ENCODE results near the gene CLIP2.
"Not testable (repeated sequence)": the region's sequence is repeated elsewhere in the genome, so short reads cannot be mapped to it uniquely, and the experiment has no call there.

The CLIP2 gene

DNA sequence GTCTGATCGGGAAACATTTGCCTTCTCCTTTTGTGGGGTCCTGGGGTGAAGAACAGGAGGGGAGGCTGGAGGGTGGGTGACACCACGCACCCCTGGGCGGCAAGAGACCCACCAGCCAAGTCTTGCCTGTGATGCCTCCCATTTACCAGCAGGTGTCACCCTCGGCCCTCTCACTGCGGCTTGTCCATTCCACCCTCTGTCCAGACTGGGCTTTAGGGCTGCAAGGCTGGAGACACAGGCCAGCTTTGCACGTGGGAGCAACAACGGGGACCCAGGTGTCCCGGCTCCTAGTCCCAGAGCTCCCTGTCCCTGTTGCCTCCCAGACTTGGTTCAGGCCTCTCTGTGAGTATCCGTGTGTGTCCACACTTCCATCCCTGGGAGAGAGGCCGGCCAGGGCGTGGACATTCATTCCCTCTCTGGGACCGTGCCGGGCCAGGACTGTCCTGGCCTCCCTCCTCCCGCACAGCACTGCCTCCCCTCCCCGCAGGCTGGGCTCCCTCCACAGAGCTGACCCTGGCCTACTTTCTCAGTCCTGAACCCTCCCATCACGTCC lies 128.3 kb downstream of the CLIP2 start:
- in situ Hi-C loops (cut with HindIII; ENCODE audit: low pct_unique_long_range_greater_than_20kb, low sequenced_read_pairs), result no loop called here
- DNase-seq (ENCODE audit: low read depth in 1 of 2, low spot score in 1 of 2), result peak; percentile 80 to 92
- no peak for TF ChIP-seq JUND (IDR thresholded peaks at IDR 0.05; ENCODE audit: low read depth)

DNA sequence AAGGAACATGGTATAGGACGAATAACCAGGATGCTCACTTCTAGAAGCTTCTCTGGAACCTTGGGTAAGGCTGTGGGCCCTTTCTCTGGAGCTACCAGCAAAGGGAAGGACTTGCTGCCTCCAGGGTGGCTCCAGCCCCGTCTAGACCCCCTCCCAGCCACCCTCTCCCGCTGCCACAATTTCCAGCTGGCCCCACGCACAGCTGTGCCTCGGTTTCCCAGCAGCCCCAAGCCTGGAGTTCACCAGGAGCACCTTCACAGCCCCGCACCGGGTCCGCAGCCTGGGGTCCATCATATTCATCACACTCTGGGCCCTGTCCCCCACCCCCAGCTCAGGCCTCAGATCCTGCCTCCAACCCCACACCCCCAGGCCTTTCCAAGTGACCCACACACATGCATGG lies 128.9 kb downstream of the CLIP2 start:
- no peak for DNase-seq (ENCODE audit: low read depth in 1 of 2, low spot score in 1 of 2)
- in situ Hi-C loops (cut with HindIII; ENCODE audit: low pct_unique_long_range_greater_than_20kb, low sequenced_read_pairs), result no loop called here
- no peak for TF ChIP-seq JUND (IDR thresholded peaks at IDR 0.05; ENCODE audit: low read depth)

DNA sequence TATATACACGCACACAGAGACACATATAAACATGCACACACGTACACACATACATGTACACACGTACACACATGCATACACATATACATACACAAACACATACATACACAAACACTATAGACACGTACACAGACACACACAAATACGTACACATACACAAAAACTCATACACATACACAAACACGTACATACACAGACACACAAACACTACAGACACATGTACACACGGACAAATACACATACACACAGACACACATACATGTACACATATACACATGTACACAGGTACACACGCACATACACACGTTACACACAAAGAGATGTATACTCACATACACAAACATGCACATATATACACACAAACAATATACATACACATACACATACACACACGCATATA lies 129.3 kb downstream of the CLIP2 start:
- in situ Hi-C loops (cut with HindIII; ENCODE audit: low pct_unique_long_range_greater_than_20kb, low sequenced_read_pairs), result no loop called here
- no peak for DNase-seq (ENCODE audit: low read depth in 1 of 2, low spot score in 1 of 2)
- no peak for TF ChIP-seq JUND (IDR thresholded peaks at IDR 0.05; ENCODE audit: low read depth)

DNA sequence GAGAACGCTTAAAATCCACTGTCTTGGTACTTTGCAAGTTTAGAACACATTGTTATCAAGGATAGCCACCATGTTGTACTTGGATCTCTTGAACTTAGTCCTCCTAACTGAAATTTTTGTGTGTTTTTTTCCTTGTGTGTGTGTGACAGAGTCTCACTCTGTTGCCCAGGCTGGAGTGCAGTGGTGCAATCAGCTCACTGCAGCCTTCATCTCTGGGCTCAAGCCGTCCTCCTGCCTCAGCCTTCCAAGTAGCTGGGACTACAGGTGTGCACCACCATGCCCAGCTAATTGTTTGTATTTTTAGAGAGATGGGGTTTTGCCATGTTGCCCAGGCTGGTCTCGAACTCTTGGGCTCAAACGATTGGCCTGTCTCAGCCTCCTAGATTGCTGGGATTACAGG lies 130.0 kb downstream of the CLIP2 start:
- in situ Hi-C loops (cut with HindIII; ENCODE audit: low pct_unique_long_range_greater_than_20kb, low sequenced_read_pairs); DNase-seq (ENCODE audit: low read depth in 1 of 2, low spot score in 1 of 2): not testable (repeated sequence)

DNA sequence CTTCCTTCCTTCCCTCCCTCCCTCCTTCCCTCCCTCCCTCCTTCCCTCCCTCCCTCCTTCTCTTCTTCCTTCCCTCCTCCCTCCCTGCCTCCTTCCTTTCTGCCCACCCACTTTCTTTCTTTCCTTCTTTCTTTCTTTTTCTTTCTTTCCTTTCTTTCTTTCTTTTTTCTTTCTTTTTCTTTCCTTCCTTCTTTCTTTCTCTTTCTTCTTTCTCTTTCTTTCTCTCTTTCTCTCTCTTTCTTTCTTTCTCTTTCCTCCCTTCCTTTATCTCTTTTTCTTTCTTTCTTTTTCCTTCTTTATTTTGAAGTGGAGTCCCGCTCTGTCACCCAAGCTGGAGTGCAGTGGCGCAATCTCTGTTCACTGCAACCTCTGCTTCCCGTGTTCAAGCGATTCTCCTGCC lies 130.8 kb downstream of the CLIP2 start:
- DNase-seq (ENCODE audit: low read depth in 1 of 2, low spot score in 1 of 2), result no peak
- in situ Hi-C loops (cut with HindIII; ENCODE audit: low pct_unique_long_range_greater_than_20kb, low sequenced_read_pairs), result no loop called here
- no peak for TF ChIP-seq JUND (IDR thresholded peaks at IDR 0.05; ENCODE audit: low read depth)

DNA sequence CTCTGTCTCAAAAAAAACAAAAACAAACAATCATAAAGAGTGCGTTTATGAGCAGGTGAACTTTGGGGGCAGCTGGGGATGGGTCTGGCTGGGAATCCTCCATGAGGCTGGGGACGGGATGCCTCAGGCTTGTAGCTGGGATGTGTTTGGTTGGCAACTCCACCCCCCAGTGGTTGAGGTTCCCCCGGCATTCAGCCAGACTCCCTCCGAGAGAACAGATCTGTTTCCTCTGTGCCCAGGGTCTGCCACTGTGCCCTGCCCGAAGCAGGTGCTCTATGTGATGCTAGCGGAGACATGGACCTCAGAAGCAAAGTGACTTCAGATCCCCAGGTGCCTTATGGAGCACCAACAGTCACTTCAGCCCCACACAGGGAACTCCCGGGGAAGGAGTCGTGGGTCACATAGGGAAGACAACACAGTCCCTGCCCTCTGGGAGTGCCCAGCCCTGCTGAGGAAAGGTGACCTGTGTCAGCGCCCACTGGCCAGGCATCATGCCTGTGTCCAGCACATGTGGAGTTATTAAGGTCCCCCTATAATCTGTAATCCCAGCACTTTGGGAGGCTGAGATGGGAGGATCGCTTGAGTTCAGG lies 135.2 kb downstream of the CLIP2 start:
- no peak for TF ChIP-seq JUND (IDR thresholded peaks at IDR 0.05; ENCODE audit: low read depth)
- in situ Hi-C loops (cut with HindIII; ENCODE audit: low pct_unique_long_range_greater_than_20kb, low sequenced_read_pairs), result no loop called here

DNA sequence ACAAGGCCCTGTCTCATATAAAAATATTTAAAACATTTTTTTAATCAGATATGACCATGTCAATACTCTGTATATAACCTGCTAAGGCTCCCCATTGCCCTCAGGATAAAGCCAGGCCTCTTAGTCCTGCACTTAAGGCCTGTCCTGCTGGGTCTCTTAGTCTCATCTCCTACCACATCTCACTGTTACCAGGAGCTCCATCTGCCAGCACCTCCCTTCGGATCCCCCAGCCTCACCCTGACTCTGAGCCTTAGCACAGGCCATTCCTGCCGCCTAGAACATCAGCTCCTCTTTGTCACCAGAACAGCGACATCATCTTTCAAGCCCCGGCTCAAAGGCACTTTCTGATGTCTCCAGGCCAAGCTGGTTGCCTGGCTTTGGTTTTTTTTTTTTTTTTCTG lies 138.8 kb downstream of the CLIP2 start:
- in situ Hi-C loops (cut with HindIII; ENCODE audit: low pct_unique_long_range_greater_than_20kb, low sequenced_read_pairs), result no loop called here
- TF ChIP-seq JUND (IDR thresholded peaks at IDR 0.05; ENCODE audit: low read depth), result no peak
- no peak for DNase-seq (ENCODE audit: low read depth in 1 of 2, low spot score in 1 of 2)

More for the DNA sequence above, 135.2 kb downstream of the CLIP2 start:
- DNase-seq (ENCODE audit: low read depth in 1 of 2, low spot score in 1 of 2), result no peak

DNA sequence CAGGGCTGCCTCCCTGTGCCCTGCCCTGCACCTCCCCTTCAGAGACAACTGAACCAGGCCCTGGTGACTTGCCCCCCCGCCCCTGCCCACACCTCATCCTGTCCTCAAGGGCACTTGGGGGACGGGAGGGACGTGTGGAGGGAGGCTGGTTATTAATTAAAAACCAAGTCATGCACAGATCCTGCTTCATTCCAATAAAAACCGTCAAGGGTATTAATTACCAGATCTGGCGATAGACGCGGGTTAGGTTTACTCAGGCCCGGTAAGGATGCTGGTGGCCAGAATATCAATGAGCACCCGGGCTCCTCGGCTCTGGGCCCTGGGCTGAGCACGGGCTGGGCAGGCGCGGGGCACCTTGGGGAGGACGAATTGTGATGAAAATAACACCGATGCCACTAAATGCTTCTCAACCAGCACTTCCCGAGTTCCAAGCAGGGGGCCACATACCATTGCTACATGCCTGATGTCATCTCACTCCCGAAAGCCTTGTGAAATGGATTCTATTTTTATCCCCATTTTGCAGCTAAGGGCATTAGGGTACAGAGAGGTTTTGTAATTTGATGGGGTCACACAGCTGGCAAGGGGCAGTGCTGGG lies 140.0 kb downstream of the CLIP2 start:
- no peak for DNase-seq (ENCODE audit: low read depth in 1 of 2, low spot score in 1 of 2)
- in situ Hi-C loops (cut with HindIII; ENCODE audit: low pct_unique_long_range_greater_than_20kb, low sequenced_read_pairs), result no loop called here
- no peak for TF ChIP-seq JUND (IDR thresholded peaks at IDR 0.05; ENCODE audit: low read depth)

DNA sequence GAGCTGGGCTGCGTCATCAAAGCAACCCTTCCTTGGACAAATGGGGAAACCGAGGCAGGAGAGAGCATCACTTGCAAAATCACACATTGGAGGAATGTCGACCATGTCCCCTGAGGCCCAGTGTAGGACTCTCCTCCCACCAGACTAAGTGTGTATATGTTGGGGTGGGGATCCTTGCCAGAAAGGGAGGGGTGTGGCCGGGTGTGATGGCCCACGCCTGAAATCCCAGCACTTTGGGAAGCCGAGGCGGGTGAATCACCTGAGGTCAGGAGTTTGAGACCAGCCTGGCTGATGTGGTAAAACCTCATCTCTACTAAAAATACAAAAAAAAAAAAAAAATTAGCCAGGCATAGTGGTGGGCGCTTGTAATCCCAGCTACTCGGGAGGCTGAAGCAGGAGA lies 141.2 kb downstream of the CLIP2 start:
- in situ Hi-C loops (cut with HindIII; ENCODE audit: low pct_unique_long_range_greater_than_20kb, low sequenced_read_pairs); DNase-seq (ENCODE audit: low read depth in 1 of 2, low spot score in 1 of 2): not testable (repeated sequence)

DNA sequence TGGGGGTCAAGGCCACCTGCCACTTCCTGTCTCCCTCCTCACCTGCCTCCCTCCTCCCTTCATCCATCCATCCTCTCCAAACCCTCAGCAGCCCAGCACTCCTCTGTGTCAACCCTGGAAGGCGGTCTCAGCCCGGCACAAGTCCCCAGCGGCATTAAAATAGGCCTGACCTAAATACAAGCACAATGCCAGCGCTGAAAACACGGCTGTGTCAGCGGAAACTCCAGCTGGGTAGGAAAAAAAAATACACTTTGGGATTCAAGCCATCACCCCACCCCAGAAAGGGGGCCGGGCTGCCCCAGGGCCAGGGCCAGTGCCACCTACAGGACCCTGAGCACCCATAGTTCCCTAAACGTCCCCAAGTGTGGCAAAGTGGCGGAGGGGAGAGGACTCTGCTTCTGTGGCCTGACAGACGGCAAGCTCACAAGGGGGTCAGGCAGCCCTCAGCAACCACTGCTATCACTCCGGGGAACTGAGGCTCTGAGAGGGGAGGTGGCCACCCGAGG lies 141.8 kb downstream of the CLIP2 start:
- in situ Hi-C loops (cut with HindIII; ENCODE audit: low pct_unique_long_range_greater_than_20kb, low sequenced_read_pairs), result no loop called here
- TF ChIP-seq JUND (IDR thresholded peaks at IDR 0.05; ENCODE audit: low read depth), result no peak
- DNase-seq (ENCODE audit: low read depth in 1 of 2, low spot score in 1 of 2), result no peak

DNA sequence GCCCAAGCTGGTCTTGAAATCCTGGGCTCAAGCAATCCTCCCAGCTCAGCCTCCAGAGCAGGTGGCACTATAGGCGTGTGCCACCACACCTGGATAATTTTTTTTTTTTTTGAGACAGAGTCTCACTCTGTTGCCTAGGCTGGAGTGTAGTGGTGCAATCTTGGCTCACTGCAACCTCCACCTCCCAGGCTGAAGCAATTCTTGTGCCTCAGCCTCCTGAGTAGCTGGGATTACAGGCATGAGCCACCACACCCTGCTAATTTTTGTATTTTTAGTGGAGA lies 148.0 kb downstream of the CLIP2 start:
- DNase-seq (ENCODE audit: low read depth in 1 of 2, low spot score in 1 of 2); in situ Hi-C loops (cut with HindIII; ENCODE audit: low pct_unique_long_range_greater_than_20kb, low sequenced_read_pairs): not testable (repeated sequence)

DNA sequence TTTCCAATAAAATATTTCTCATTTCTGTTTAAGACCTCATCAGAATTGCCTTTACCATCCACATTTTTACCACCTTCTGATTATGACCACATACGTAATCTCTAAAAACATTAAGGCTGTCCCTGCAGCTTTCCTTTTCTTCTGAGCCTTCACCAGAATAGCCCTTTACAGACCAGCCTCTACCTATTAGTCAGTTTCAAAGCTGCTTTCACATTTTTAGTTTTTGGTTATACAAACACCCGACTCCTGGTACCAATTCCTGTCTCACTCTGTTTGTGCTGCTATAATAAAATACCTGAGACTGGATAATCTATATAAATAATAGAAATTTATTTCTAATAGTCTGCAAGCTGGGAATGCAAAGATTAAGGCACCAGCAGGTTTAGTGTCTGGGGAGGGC lies 149.1 kb downstream of the CLIP2 start:
- no peak for DNase-seq (ENCODE audit: low read depth in 1 of 2, low spot score in 1 of 2)
- in situ Hi-C loops (cut with HindIII; ENCODE audit: low pct_unique_long_range_greater_than_20kb, low sequenced_read_pairs), result no loop called here
- no peak for TF ChIP-seq JUND (IDR thresholded peaks at IDR 0.05; ENCODE audit: low read depth)

DNA sequence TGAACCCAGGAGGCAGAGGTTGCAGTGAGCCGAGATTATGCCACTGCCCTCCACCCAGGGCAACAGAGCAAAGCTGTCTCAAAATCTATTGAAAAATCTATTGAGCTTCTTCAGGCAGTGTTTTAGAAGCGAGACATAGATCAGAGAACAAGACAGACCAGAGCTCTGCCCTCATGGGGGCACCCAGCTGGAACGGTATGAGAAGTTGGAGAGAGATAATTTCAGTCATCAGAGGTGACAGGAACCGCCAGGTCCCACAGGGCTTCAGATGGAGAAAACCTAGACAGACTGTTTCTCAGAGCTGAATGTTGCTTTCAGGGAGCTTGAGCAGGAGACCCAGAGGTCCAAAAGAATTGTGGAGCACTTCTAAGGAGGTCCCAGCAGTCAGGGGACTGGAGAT lies 150.3 kb downstream of the CLIP2 start:
- no peak for DNase-seq (ENCODE audit: low read depth in 1 of 2, low spot score in 1 of 2)
- in situ Hi-C loops (cut with HindIII; ENCODE audit: low pct_unique_long_range_greater_than_20kb, low sequenced_read_pairs), result no loop called here
- no peak for TF ChIP-seq JUND (IDR thresholded peaks at IDR 0.05; ENCODE audit: low read depth)

DNA sequence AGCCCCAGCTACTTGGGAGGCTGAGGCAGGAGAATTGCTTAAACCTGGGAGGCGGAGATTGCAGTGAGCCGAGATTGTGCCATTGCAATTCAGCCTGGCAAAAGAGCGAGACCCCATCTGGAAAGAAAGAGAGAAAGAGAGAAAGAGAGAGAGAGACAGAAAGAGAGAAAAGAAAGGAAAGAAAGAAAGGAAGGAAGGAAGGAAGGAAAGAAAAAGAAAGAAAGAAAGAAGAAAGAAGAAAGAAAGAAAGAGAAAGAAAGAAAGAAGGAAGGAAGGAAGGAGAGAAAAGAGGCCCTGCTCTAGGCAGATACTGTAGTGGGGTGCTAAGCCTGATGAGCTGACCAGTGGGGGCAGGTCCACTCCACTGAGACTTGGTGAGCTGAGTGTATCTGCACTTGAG lies 150.9 kb downstream of the CLIP2 start:
- in situ Hi-C loops (cut with HindIII; ENCODE audit: low pct_unique_long_range_greater_than_20kb, low sequenced_read_pairs); DNase-seq (ENCODE audit: low read depth in 1 of 2, low spot score in 1 of 2): not testable (repeated sequence)
